Measurements from ENCODE around the gene SLC25A23.

DNA sequence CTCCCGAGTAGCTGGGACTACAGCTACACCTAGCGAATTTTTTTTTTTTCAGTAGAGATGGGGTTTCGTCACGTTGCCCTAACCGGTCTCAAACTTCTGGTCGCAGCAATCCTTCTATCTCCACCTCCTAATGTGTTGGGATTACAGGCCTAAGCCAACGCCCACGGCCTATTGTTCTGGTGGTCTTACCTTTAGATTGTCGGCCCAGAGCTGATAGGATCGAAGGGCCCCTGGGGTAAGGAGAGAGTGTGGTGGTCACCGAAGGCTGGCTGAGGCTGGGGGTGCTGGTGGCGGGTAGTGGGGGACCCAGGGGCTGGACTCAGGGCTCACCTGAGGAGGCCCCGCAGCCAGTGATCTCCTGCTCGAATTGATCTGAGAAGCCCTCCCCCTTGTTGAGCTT lies 11.5 kb upstream of the SLC25A23 start:
- TF ChIP-seq, protein P1, sequence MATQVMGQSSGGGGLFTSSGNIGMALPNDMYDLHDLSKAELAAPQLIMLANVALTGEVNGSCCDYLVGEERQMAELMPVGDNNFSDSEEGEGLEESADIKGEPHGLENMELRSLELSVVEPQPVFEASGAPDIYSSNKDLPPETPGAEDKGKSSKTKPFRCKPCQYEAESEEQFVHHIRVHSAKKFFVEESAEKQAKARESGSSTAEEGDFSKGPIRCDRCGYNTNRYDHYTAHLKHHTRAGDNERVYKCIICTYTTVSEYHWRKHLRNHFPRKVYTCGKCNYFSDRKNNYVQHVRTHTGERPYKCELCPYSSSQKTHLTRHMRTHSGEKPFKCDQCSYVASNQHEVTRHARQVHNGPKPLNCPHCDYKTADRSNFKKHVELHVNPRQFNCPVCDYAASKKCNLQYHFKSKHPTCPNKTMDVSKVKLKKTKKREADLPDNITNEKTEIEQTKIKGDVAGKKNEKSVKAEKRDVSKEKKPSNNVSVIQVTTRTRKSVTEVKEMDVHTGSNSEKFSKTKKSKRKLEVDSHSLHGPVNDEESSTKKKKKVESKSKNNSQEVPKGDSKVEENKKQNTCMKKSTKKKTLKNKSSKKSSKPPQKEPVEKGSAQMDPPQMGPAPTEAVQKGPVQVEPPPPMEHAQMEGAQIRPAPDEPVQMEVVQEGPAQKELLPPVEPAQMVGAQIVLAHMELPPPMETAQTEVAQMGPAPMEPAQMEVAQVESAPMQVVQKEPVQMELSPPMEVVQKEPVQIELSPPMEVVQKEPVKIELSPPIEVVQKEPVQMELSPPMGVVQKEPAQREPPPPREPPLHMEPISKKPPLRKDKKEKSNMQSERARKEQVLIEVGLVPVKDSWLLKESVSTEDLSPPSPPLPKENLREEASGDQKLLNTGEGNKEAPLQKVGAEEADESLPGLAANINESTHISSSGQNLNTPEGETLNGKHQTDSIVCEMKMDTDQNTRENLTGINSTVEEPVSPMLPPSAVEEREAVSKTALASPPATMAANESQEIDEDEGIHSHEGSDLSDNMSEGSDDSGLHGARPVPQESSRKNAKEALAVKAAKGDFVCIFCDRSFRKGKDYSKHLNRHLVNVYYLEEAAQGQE (IDR thresholded peaks at IDR 0.05; ENCODE audit: insufficient read depth in 1 of 2, low read depth in 2 of 2, low read length in 2 of 2) = no peak
- TF ChIP-seq POLR2AphosphoS5 (IDR thresholded peaks at IDR 0.05; ENCODE audit: low read depth, low read length) = no peak

Data from PFSK-1 (cell line).